GM10266 (cell line): ENCODE data around the gene EGFR.

Source experiments
- DNase-seq: peaks from one replicate; pipeline ENCODE4 v3.0.0; 2012; ENCODE audit errors: extremely low spot score
- TF ChIP-seq, protein P1 (sequence below): IDR thresholded peaks from 2 replicates; pipeline ENCODE4 v1.5.1; 2012; ENCODE audit warnings: mild to moderate bottlenecking, low read depth; ENCODE audit not compliant: control insufficient read depth, insufficient read depth; ENCODE audit errors: missing control alignments

EGFR gene

DNA sequence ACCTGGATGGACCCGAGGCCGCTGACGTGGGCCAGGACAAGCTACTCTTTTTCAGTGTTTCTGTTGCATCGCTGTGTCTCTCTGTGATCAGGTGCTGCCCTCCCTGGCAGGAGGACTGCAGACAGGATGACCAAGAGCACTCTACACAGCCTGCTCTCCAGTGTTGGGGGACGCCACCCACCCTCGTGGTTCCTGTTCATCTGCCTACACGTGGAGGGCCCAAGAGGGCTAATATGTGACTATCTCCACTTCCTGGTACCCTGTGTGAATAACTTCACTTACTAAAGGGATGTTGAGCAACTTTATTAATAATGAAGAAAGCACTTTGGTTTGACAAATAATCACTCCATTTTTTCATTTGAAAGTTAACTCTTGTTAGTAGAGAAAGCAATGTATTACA, 101.3 kb downstream of the EGFR start:
- no peak for DNase-seq
- TF ChIP-seq, protein P1, sequence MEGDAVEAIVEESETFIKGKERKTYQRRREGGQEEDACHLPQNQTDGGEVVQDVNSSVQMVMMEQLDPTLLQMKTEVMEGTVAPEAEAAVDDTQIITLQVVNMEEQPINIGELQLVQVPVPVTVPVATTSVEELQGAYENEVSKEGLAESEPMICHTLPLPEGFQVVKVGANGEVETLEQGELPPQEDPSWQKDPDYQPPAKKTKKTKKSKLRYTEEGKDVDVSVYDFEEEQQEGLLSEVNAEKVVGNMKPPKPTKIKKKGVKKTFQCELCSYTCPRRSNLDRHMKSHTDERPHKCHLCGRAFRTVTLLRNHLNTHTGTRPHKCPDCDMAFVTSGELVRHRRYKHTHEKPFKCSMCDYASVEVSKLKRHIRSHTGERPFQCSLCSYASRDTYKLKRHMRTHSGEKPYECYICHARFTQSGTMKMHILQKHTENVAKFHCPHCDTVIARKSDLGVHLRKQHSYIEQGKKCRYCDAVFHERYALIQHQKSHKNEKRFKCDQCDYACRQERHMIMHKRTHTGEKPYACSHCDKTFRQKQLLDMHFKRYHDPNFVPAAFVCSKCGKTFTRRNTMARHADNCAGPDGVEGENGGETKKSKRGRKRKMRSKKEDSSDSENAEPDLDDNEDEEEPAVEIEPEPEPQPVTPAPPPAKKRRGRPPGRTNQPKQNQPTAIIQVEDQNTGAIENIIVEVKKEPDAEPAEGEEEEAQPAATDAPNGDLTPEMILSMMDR = no peak

DNA sequence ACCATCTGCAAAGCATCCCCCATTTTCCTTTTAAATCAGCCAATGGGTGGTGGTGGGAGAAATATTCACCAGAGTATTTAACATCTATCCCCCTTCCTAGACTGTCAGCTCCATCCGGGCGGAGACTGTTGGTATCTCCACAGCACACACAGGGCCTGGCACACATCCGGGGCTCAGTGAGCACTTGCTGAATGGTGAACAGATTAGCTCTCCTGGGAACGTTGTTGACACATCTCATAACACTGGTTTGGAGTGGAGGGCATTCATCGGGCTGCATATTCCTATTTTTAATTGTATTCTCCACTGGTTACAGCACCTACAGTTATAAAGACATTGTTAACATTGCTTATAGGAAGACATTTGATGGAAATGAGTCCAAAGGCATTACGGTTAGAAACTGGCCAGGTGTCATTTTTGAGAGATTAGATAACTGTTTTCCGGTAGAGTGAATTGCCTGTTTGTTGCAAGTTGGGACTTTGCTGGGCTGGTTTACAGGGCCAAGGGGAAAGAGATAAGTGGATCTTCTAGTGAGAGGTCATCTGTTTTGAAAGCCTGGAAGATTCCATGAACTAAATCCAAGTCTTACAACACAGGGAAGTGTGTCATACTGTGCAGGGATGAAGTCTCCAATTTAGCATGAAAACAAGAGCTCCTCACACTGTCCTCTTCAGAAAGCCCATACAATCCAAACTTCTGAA, 101.8 kb downstream of the EGFR start:
- no peak for DNase-seq
- TF ChIP-seq, protein P1 = no peak

DNA sequence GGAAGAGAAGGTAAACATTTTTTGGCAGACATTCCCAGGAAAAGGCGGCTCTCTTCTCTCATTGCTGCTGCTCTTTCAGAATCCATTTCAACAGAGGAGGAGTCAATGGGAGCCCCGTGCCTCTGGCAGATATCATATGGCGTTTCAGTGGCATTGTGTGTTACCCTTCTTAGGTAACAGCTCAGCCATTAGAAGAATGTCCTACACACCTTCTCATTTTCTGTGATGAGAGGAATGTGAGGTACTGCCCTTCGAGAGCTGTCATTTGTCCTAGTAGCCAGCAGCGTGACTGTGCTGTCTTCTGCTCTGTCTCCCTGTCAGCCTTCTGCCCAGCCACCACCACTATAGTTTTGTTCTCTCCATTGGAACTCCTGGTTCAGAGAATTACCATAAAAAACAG, 102.4 kb downstream of the EGFR start:
- DNase-seq = no peak
- TF ChIP-seq, protein P1 = no peak

GRCh38 chr7:55122263-55122662, 103.4 kb downstream of the EGFR start:
- TF ChIP-seq, protein P1 = no peak
- DNase-seq = no peak

DNA sequence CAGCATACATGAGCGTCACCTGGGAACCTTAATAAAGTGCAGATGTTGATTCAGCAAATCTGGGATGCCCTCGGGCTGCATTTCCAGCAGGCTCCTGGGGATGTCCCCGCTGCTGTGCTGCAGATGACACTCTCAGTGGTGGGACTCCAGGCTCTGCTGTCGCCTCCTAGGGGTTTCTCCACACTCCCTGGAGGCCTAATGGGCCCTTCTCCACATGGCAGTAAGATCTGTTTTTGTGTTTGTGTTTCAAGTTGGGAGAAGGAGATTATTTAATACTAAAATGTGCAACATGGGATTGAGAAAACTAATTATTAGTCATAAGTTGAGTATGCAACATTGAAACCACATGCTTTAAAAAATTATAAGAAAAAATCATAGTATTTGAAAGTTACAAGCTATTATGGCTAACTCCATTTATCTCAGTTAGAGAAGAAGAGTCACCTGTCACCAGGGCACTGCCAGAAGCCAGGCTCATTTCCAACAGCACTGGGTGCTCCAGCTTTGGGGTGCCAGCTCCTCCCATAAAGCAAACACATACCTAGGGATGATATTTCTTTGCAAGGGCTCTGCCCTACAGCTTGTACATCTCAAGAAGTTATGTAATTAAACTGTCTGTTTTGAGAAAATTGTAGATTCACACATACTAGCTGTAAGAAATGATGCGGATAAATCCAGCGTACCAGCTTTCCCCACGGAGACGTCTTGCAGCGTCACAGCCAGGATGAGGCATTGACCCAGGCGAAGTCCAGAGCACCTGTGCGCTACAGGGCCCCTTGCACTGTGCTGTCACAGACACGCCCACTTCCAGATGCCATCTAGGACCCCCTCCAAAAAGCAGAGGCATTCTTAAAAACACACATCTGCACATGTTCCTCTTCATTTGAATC, 106.4 kb downstream of the EGFR start:
- DNase-seq = no peak
- TF ChIP-seq, protein P1 = no peak

DNA sequence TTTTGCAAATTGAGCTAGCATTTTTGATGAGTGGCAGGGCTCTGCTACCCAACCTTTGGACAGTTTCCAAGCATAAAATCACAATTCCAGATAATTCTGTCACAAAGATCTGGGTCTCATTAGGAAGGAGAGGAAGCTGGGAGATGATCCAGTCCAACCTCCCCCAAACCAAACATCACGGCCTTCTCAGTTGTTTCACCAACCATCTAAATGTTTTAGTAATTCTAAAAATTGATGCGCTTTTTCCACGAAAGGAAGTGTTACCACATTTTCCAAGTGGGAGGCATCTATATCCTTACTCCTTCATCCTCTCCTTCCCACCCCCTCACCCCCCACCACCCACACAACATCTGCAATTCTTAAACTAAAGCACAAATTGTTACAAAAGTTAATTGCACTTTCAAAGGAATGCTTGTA, 108.3 kb downstream of the EGFR start:
- TF ChIP-seq, protein P1 = no peak
- DNase-seq = no peak

- TF ChIP-seq, protein P1 = no peak
- DNase-seq = no peak
Observed at GRCh38 chr7:55127622-55128081, 108.8 kb downstream of the EGFR start.
